NCI-H2196 (cell line): ENCODE data around the gene LUC7L.
"Not testable (repeated sequence)": the region's sequence is repeated elsewhere in the genome, so short reads cannot be mapped to it uniquely, and the experiment has no call there.

ENCODE experiments used
- DNase-seq: peaks from one replicate; lab custom pipeline; 2025; ENCODE audit not compliant: unreplicated experiment; lab: John Stamatoyannopoulos, UW

The LUC7L gene

GRCh38 chr16:167122-167690, 62.0 kb downstream of the LUC7L start:
- no peak for DNase-seq

DNA sequence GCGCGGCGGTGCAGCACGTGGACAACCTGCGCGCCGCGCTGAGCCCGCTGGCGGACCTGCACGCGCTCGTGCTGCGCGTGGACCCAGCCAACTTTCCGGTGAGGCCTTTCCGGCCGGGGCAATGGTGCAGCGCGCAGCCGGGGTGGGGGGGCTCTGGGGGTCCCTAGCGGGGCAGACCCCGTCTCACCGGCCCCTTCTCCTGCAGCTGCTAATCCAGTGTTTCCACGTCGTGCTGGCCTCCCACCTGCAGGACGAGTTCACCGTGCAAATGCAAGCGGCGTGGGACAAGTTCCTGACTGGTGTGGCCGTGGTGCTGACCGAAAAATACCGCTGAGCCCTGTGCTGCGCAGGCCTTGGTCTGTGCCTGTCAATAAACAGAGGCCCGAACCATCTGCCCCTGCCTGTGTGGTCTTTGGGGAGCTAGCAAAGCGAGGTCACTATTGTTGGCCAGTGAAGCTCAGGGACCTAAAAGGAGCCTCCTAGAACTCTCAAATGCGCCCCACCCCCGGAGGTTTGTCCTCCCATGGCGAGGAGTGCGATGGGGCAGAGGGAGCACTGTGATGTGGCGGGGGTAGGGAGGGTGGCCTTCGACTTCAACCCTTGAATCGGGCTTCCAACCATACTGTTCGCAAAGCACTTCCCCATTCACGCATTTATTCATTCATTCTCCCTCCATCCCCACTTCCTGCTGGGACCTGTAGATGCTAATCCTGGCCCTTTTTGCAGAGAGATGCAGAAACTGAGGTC, 62.7 kb downstream of the LUC7L start:
- no peak for DNase-seq

GRCh38 chr16:165539-166374, 63.5 kb downstream of the LUC7L start, which contains the start of gene HBM:
Gene HBM, plus strand, starts transcription at chr16:165978. Its CDS starts 20 bp downstream, at chr16:165998.
- DNase-seq = no peak

DNA sequence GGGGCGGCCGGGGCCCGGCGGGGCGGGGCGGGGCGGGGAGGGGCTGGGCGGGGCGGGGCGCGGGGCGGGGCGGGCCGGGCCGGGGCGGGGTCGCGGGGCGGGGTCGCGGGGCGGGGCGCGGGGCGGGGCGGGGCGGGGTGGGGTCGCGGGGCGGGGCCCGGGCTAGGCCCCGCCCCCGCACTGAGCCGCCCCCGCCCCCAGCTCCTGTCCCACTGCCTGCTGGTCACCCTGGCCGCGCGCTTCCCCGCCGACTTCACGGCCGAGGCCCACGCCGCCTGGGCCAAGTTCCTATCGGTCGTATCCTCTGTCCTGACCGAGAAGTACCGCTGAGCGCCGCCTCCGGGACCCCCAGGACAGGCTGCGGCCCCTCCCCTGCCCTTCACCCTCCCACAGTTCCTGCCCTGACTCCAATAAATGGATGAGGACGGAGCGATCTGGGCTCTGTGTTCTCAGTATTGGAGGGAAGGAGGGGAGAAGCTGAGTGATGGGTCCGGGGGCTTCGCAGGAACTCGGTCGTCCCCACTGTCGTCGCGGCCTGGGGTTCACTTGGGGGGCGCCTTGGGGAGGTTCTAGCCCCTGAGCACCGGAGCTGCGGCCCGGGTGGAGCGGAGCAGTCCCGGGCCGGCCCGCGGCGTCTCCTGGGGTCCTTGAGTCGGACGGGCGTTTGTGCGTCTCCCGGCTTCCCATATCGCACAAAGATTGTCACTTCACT, 64.3 kb downstream of the LUC7L start:
- no peak for DNase-seq

GRCh38 chr16:164134-164823, 65.0 kb downstream of the LUC7L start:
- not testable (repeated sequence) for DNase-seq

GRCh38 chr16:163696-164095, 65.6 kb downstream of the LUC7L start:
- DNase-seq = not testable (repeated sequence)

GRCh38 chr16:163139-163538, 66.1 kb downstream of the LUC7L start:
- DNase-seq = not testable (repeated sequence)

DNA sequence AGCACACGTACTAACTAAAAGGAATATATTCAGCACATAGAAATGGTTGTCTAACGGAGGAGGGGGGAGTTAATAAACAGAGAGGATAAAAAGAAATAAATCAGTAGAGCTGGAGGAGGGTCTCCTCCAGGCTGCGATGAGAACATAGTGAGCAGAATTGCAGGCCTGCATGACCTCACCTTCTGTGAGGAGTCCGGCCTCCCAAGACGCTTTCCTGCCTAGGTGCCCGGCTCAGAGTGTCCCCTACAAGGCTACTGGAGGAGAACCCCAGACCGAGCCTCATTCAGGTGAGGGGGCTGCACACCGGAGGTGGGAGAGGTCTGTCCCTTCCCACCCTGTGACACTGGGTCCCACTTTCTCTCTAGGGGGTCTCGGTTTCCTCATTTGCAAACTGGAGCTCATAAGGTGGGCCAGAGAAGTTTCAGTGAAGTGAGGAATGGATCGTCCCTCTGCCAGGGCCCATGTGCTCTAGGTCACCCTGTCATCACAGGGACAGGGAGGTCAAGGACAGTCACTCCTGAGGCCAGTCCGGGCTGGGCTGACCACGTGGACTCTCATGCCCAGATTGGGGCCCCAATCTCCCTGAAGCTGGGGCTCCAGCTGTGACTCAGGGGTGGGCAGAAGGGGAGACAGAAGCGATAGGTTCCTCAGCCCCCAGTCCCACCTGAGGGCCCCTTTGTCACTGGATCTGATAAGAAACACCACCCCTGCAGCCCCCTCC, 66.8 kb downstream of the LUC7L start:
- DNase-seq = no peak

DNA sequence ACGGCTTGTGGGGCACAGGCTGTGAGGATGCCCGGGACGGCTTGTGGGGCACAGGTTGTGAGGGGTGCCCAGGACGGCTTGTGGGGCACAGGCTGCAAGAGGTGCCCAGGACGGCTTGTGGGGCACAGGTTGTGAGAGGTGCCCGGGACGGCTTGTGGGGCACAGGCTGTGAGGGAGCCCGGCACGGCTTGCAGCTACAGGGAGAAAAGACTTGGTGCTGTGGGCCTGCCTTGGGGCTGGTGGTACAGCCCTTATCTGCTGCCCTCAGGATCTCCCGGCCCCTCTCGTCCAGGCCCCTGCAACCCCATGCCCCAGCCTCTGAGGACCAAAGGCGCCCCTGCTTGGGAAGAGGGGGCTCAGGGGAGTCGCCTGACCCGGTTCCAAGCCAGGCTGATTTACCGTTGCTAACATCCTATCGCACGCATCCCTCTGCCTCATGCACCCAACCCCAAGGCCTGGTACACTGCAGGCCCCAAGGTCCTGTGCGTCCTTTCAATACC, 68.5 kb downstream of the LUC7L start:
- no peak for DNase-seq

- not testable (repeated sequence) for DNase-seq
Measured at GRCh38 chr16:160242-160641, 69.0 kb downstream of the LUC7L start.

DNA sequence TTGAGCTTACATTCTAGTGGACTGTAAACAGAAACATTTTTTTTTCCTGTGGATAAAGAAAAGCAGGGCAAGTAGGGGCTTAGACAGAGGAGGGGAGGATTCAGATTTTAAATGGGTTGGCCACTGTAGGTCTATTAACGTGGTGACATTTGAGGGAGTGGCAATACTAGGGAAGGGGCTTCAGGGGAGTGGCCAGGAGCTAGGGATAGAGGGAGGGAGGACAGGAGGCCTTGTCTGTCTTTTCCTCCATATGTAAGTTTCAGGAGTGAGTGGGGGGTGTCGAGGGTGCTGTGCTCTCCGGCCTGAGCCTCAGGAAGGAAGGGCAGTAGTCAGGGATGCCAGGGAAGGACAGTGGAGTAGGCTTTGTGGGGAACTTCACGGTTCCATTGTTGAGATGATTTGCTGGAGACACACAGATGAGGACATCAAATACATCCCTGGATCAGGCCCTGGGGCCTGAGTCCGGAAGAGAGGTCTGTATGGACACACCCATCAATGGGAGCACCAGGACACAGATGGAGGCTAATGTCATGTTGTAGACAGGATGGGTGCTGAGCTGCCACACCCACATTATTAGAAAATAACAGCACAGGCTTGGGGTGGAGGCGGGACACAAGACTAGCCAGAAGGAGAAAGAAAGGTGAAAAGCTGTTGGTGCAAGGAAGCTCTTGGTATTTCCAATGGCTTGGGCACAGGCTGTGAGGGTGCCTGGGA, 70.0 kb downstream of the LUC7L start:
- no peak for DNase-seq

- no peak for DNase-seq
Measured at GRCh38 chr16:155031-155398, 74.2 kb downstream of the LUC7L start.

DNA sequence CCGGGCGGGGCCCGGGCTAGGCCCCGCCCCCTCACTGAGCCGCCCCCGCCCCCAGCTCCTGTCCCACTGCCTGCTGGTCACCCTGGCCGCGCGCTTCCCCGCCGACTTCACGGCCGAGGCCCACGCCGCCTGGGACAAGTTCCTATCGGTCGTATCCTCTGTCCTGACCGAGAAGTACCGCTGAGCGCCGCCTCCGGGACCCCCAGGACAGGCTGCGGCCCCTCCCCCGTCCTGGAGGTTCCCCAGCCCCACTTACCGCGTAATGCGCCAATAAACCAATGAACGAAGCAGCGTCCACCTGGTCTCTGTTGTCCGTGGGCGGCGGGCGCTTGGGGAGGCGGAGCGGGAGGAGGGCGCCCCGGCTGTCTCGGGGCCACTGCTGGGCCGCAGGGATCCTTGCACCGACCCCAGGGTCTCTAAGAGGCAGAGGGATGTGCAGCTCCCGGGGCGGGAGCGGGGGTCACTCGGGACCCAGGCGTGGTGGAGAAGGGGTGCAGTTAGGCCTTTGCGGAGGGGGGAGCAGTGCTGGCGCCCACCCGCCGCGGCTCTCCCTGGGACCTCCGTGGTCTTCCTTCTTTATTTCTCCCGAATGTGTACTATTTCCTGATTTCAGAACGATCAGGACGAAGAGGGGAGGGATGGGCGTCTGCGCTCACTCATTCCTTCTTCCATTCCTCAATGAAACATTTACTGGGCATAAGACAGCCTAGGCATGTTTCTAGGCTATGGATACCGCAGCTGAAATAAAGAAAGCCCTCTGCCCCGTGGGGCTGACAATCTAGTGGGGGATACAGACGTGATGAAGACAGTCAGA, 74.8 kb downstream of the LUC7L start:
- DNase-seq = peak; percentile 30

- not testable (repeated sequence) for DNase-seq
Measured at GRCh38 chr16:153550-154216, 75.6 kb downstream of the LUC7L start.

GRCh38 chr16:153129-153521, 76.1 kb downstream of the LUC7L start:
- not testable (repeated sequence) for DNase-seq

DNA sequence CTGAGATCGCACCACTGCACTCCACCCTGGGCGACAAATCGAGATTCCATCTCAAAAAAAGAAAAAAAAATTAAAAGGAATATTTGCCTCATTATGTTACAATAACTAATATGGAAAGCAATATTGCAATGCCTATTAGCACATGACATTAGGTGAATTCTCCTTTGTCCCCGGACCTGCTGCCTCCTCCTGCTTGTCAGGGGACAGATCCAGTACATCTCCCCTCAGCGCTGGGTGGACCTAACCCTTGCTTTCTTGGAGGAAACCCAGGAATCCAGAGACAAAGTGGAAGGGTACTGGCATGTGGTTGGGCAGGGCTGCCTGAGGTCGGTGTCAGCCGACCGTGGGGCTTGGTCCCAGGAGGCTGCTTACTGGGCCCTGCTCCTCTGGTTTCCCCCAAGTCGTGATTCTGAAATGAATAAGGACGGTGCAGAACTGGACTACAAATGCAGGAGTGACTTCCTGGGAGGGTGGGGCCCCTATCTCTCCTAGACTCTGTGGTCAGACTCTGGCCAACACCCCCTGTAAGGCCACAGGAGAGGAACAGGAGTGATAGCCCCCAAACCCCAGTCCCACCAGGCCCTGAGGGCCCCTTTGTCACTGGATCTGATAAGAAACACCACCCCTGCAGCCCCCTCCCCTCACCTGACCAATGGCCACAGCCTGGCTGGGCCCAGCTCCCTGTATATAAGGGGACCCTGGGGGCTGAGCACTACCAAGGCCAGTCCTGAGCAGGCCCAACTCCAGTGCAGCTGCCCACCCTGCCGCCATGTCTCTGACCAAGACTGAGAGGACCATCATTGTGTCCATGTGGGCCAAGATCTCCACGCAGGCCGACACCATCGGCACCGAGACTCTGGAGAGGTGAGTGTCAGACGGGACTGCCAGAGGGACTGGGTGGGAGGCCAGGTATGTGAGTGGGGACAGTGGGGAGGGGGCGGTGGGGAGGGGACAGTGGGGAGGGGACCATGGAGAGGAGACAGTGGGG, 76.8 kb downstream of the LUC7L start, which contains the start of gene HBZ:
TSS of gene HBZ (plus strand) at position 504 of the 988 bp plus-strand sequence. CDS start at position 770, 266 bp downstream.
- no peak for DNase-seq
